Activated naive CD4-positive, alpha-beta T cell treated with anti-CD3 and anti-CD28 coated beads, Interleukin-2, amount 50 U/mL, for 16 hours (primary cell): ENCODE results near the gene PIK3R4.

Source experiments
- DNase-seq: peaks from one replicate; pipeline ENCODE4 v3.0.0-alpha.2; 2020

Gene PIK3R4

DNA sequence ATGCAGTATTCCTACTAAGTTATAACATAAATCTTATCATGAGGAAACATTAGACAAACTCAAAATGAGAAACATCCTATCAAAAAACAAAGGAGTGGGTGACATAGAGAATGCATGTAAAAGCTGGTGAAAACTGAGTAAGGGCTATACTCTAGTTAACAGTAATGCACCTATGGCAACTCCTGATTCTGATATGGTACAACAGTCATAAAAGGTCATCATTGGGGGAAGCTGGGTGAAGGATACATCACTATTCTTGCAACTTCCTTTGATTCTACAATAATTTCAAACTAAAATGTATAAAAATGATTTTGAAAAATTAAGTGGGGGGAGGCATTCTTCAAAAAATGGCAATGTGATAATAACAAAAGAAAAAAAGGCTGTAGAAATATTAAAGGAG lies 6.8 kb downstream of the PIK3R4 start:
- no peak for DNase-seq

DNA sequence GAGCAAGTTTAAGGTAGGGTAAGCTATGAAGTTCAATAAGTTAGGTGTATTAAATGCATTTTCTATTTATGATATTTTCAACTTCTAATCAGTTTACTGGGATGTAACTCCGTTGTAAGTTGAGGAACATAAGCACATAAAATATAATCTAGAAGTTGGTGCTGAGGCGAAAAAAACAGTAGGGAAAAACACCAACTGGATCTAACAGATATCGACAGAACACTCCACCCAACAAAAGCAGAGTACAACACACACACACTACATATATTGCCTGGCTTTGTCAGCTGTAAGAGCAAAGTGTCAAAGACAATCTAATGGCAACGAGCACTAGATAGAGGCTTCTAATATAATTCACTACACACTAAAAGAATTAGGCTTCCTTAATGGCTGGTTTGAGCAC lies 8.4 kb downstream of the PIK3R4 start:
- DNase-seq: no peak

- DNase-seq: no peak
Measured at GRCh38 chr3:130737622-130738021, 9.0 kb downstream of the PIK3R4 start.

GRCh38 chr3:130733236-130733875 lies 13.3 kb downstream of the PIK3R4 start:
- no peak for DNase-seq

GRCh38 chr3:130732501-130732900 lies 14.1 kb downstream of the PIK3R4 start:
- DNase-seq: no peak

GRCh38 chr3:130731817-130732216 lies 14.8 kb downstream of the PIK3R4 start:
- DNase-seq: no peak

DNA sequence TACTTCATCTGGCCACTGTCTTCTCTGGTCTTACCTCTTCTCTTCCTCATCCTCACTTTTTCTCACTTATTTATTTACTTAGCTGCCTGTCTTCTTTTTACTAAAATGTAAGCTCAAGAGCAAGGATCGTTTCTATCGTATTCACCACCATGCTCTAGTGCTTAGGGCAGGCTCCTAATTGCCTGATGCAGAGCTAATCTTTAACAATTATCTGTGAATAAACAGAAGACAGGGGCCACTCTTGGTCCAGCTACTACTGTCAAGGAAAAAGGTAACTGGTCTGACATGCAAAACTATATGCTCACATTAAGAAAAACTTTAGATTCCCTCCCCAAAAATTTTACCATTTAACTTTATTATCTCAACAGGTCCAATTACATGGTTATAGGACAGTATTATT lies 17.5 kb downstream of the PIK3R4 start:
- no peak for DNase-seq

- DNase-seq: no peak
Measured at GRCh38 chr3:130728037-130728436, 18.6 kb downstream of the PIK3R4 start.

DNA sequence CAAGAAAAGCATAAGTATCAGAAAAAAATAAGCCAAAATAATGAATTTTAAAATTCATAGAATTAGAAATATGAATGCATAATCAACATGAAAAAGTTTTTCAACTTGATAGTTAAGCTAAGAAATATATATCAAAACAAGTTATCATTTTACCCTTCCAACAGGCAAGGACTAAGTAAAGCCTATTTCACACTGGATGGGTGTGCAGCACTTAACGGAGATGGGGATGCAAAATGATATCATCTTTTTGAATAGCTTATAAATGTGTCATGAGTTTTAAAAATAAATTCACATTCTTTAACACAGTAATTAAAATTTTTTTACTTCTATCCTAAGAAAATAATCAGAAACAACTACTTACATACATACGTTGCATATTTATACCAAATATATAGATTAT lies 20.9 kb downstream of the PIK3R4 start:
- DNase-seq: no peak

DNA sequence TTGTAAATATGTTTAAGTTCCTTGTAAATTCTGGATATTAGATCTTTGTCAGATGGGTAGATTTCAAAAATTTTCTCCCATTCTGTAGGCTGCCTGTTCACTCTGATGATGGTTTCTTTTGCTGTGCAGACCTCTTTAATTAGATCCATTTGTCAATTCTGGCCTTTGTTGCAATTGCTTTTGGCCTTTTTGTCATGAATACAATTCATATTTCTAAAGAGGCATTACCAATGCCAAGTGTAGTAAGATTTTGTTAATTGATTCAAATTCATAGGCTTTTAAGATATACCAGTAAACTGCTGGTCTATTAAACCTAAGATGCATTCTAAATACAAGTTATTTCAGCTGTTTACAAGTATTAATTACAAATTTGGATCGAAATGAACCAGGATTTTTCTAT lies 31.0 kb downstream of the PIK3R4 start:
- no peak for DNase-seq

DNA sequence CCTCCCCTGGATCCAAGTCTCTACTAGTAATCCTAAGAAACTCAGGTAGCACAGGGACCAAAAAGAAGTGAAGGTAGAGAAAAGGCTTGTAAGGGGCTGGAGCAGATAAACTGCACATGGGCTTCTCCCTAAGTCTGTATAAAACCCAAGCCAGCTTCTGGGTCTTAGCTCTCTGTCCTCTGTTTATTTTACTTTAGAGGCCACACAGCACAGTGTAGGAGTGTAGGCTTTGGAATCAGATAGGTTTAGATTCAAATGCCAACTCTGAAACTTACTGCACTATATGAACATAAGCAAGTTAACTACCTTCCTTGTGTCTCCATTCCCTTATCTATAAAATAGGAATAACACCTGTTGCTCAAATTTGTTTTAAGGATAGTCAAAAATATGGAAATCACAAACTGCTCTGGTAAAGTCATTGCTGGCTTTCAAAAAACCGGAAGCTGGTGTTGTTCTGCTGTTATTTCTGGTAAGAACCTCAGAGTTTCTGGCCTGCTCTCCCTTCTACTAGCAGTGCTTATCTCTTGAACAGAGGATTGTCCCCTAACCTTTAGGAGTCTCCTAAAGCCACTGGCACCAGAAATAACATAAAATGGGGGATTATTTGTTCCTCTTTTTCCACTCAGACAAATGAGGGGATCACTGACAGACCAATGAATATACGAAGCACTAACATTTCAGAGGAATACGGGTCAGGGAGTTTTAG lies 33.8 kb downstream of the PIK3R4 start:
- no peak for DNase-seq

GRCh38 chr3:130711565-130712324 lies 34.9 kb downstream of the PIK3R4 start:
- DNase-seq: no peak

DNA sequence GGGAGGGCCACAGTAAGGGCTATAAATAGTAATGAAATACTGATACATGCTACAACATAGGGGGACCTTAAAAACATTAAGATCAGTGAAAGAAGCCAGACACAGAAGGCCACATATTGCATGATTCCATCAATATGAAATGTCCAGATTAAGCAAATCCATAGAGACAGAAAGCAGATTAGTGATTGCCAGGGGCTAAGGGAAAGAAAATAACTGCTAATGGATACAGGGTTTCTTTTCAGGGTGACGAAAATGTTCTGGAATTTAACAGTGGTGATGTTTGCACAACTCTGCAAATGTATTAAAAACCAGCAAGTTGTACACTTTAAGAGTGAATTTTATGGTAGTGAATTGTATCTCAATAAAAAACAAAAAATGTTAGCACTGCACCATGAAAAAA lies 37.0 kb downstream of the PIK3R4 start:
- no peak for DNase-seq

DNA sequence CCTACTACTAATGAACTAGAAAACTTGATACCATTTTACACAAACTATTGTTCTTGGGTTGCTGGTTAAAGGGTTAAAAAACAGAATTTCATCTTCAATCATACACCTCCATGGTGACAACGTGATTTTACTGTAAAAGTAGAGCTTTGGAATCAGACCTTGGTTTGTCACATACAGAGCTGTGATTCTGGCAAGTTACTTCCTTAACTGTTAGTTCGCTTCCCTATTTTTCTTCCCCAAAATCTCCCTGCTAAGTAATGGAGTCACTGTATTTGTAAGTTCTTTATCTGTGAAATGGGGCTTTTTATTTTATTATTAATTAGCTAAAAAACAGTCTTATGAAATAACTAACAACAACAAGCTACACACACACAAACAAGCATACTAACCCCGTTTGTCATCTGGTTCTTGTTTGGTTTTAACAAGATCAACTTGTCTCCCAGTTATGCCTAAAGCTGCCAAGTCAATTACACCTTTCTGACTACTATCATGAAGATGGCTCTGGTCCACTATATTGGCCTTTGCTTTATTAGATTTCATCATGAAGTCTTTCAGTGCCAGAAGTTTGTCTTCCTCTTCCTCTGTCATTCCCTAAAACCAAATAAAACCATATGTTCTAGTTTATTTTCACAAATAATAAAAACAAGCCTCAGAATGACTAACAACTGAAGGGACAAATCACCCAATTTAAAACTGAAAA lies 38.6 kb downstream of the PIK3R4 start:
- DNase-seq: no peak

DNA sequence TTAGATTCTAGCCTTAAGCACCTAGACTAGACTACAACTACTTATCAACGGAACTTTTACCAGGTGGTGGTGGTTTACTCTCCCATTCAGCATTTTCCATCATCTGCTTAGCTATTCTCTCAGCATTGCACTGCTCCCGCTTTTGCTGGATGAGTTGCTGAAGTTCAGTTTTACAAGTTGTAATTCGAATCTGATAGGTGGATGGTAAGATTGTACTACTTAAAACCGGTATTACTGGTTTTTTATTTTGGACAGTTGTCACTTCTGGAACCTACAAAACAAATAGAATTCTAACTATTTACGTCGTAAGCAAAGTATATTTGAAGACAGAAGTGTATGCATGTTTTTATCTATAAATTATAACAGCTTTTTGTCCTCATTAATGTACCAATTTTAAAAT lies 41.1 kb downstream of the PIK3R4 start:
- DNase-seq: no peak

DNA sequence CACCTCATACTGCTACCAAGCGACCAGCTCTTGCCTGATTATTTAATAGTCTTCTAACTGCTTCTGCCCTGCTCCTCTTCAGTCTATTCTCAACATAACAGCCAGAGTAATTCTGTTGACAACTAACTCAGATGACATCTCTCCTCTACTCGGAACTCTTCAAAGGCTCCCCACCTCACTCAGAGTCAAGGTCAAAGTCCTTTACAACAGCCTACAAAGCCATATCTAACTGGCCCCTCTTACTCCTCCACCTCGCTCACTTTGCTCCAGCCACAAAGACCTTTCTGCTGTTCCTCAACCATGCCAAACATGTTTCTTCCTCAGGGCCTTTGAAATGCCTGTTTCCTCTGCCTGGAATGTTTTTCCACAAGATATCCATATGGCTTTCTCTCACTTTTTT lies 43.6 kb downstream of the PIK3R4 start:
- DNase-seq: no peak

DNA sequence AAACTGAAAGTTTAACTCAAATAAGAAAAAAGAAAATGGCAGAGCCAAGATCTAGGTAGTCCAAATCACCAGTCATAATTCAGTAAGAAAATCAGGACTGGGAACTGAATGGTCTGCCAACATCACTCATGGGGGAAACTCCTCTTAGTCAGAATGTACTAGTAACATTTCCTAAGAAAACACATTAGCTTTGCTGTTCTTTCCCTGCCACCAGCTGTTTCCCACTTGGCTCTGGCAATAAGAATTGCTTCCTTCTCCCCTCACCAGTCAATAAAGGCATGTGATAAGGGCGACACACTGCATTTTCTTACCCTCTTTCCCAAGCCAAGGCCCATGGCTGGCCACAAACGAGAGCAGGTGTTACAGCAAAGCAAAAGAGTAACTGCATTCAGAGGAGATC lies 46.1 kb downstream of the PIK3R4 start:
- DNase-seq: no peak

- DNase-seq: no peak
Measured at GRCh38 chr3:130699765-130700164, 46.9 kb downstream of the PIK3R4 start.

- DNase-seq: no peak
Measured at GRCh38 chr3:130693314-130693713, 53.3 kb downstream of the PIK3R4 start.

- no peak for DNase-seq
Measured at GRCh38 chr3:130692455-130692854, 54.2 kb downstream of the PIK3R4 start.

DNA sequence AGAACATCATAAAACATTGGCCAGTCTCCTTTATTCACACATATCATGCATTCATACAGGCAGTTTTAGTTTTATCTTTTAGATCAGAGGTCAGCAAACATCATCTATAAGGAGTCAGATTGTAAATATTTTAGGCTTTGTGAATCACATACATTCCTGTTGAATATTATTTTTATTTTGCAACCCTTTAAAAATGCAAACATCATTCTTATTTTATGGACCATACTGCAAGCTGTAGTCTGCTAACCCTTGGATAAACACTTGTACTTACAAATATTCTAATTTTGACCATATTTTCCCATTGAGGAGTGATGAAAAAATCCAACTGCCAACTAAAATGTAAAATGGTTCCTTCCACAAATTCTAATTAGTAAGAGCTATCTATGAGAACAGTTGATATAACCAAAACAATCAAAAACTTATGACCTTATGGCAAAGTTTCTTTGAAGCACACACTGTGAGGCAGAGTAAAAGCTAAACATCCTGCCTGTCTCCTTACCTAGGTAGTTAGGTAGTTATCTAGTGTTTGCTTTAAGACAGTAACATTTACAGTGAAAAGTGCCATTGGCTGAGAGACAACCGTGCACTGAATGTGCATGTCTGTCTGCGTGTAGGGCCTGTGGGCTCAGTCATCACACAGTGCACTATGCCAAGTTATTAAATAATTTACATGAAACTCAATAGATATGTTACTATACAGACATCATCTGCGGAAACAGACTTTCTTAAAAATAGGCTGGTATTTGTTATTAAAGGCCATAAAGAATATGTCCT lies 57.7 kb downstream of the PIK3R4 start:
- DNase-seq: no peak

- DNase-seq: no peak
Measured at GRCh38 chr3:130688015-130688688, 58.5 kb downstream of the PIK3R4 start.
